ENCODE measurements around the gene TRAPPC5. TPM values are rescaled to one million over a fixed set of nuclear protein-coding genes. Genes with fewer than 3 reads are reported as not detected.

TRAPPC5 gene
- total and polyA plus RNA-seq, 2 experiments from 2014 or later = 78.3 to 252 TPM

DNA sequence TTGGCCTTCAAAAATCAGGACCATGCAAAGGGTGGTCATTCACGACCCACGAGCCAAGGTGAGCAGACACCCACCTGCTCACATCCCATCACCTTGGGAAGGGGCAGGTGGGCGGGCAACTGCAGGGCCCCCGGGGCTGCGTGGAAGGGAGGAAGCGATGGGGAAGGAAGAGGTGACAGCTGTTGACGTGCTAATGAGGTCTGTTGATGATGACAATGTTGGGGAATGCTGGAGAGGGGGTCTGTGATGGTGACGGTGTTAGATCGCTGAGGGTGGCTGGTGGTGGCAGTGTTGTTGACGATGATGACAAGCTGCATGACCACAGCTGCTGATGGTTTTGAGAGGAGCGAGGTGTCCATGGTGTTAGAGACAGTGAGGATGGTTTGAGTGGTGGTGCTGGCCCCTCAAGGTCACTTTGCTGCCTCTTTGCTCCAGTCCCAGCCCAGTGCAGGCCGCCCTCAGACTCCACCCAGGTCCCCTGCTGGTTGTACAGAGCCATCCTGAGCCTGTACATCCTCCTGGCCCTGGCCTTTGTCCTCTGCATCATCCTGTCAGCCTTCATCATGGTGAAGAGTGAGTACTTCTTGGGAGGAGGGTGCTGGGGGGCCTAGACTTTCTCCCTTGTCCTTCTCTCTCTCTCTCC, 2.8 kb upstream of the TRAPPC5 start:
- Histone ChIP-seq H3K79me2 (replicated peaks; ENCODE audit: insufficient read depth) (0 out of 2 replicates have a peak, but pooled peaks cover 3% of the 10 kb centered on the region), H3F3A (replicated peaks; ENCODE audit: low read depth) (0 out of 2 replicates have a peak, but pooled peaks cover 3% of the 10 kb centered on the region), H3K4me1 (ENCODE audit: insufficient read depth) (no peaks in the 10 kb centered on the region), H4K20me1 (replicated peaks; ENCODE audit: insufficient read depth) (peaks cover 3% of the 10 kb centered on the region; the same call in 1 of the 2 replicates), H3K9me2 (ENCODE audit: insufficient read depth) (no peaks in the 10 kb centered on the region), H3K27me3 (ENCODE audit: insufficient read depth) (peaks cover 10% of the 10 kb centered on the region; the same call in 1 of the 2 replicates), H2AFZ (no peak overlapping the region), H3K4me2 (no peak overlapping the region), H3K4me3 (no peak overlapping the region), H3K27ac (ENCODE audit: low read depth) (no peak overlapping the region), H3K36me3 (ENCODE audit: insufficient read depth) (no peaks in the 10 kb centered on the region; the same call in 1 of the 2 replicates)
- TF ChIP-seq JUNB (IDR thresholded peaks at IDR 0.05; ENCODE audit: unreplicated experiment) (no peak), NANOG (IDR thresholded peaks at IDR 0.05; ENCODE audit: borderline replicate concordance) (no peak), ZNF114 (CRISPR knock-in tag; IDR thresholded peaks at IDR 0.05) (no peak), CREB1 (CRISPR knock-in tag; IDR thresholded peaks at IDR 0.05; ENCODE audit: low read depth) (no peak), EZH2 (IDR thresholded peaks at IDR 0.05; ENCODE audit: low read depth, unreplicated experiment) (no peak), EZH2phosphoT487 (IDR thresholded peaks at IDR 0.05; ENCODE audit: unreplicated experiment) (no peak), POLR2AphosphoS5 (IDR thresholded peaks at IDR 0.05; ENCODE audit: low read depth) (no peak), ZNF331 (CRISPR knock-in tag; IDR thresholded peaks at IDR 0.05; ENCODE audit: low read depth) (no peak), STAT1 (IDR thresholded peaks at IDR 0.05; ENCODE audit: unreplicated experiment) (no peak)
- TF ChIP-seq, protein P1, sequence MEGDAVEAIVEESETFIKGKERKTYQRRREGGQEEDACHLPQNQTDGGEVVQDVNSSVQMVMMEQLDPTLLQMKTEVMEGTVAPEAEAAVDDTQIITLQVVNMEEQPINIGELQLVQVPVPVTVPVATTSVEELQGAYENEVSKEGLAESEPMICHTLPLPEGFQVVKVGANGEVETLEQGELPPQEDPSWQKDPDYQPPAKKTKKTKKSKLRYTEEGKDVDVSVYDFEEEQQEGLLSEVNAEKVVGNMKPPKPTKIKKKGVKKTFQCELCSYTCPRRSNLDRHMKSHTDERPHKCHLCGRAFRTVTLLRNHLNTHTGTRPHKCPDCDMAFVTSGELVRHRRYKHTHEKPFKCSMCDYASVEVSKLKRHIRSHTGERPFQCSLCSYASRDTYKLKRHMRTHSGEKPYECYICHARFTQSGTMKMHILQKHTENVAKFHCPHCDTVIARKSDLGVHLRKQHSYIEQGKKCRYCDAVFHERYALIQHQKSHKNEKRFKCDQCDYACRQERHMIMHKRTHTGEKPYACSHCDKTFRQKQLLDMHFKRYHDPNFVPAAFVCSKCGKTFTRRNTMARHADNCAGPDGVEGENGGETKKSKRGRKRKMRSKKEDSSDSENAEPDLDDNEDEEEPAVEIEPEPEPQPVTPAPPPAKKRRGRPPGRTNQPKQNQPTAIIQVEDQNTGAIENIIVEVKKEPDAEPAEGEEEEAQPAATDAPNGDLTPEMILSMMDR (conservative IDR thresholded peaks at IDR 0.05; ENCODE audit: low read depth in 2 of 2) = no peak
- TF ChIP-seq, protein P2, sequence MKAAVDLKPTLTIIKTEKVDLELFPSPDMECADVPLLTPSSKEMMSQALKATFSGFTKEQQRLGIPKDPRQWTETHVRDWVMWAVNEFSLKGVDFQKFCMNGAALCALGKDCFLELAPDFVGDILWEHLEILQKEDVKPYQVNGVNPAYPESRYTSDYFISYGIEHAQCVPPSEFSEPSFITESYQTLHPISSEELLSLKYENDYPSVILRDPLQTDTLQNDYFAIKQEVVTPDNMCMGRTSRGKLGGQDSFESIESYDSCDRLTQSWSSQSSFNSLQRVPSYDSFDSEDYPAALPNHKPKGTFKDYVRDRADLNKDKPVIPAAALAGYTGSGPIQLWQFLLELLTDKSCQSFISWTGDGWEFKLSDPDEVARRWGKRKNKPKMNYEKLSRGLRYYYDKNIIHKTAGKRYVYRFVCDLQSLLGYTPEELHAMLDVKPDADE (IDR thresholded peaks at IDR 0.05) = no peak
- TF ChIP-seq, protein P3, sequence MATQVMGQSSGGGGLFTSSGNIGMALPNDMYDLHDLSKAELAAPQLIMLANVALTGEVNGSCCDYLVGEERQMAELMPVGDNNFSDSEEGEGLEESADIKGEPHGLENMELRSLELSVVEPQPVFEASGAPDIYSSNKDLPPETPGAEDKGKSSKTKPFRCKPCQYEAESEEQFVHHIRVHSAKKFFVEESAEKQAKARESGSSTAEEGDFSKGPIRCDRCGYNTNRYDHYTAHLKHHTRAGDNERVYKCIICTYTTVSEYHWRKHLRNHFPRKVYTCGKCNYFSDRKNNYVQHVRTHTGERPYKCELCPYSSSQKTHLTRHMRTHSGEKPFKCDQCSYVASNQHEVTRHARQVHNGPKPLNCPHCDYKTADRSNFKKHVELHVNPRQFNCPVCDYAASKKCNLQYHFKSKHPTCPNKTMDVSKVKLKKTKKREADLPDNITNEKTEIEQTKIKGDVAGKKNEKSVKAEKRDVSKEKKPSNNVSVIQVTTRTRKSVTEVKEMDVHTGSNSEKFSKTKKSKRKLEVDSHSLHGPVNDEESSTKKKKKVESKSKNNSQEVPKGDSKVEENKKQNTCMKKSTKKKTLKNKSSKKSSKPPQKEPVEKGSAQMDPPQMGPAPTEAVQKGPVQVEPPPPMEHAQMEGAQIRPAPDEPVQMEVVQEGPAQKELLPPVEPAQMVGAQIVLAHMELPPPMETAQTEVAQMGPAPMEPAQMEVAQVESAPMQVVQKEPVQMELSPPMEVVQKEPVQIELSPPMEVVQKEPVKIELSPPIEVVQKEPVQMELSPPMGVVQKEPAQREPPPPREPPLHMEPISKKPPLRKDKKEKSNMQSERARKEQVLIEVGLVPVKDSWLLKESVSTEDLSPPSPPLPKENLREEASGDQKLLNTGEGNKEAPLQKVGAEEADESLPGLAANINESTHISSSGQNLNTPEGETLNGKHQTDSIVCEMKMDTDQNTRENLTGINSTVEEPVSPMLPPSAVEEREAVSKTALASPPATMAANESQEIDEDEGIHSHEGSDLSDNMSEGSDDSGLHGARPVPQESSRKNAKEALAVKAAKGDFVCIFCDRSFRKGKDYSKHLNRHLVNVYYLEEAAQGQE (IDR thresholded peaks at IDR 0.05; ENCODE audit: unreplicated experiment) = no peak
- TF ChIP-seq, protein P4, sequence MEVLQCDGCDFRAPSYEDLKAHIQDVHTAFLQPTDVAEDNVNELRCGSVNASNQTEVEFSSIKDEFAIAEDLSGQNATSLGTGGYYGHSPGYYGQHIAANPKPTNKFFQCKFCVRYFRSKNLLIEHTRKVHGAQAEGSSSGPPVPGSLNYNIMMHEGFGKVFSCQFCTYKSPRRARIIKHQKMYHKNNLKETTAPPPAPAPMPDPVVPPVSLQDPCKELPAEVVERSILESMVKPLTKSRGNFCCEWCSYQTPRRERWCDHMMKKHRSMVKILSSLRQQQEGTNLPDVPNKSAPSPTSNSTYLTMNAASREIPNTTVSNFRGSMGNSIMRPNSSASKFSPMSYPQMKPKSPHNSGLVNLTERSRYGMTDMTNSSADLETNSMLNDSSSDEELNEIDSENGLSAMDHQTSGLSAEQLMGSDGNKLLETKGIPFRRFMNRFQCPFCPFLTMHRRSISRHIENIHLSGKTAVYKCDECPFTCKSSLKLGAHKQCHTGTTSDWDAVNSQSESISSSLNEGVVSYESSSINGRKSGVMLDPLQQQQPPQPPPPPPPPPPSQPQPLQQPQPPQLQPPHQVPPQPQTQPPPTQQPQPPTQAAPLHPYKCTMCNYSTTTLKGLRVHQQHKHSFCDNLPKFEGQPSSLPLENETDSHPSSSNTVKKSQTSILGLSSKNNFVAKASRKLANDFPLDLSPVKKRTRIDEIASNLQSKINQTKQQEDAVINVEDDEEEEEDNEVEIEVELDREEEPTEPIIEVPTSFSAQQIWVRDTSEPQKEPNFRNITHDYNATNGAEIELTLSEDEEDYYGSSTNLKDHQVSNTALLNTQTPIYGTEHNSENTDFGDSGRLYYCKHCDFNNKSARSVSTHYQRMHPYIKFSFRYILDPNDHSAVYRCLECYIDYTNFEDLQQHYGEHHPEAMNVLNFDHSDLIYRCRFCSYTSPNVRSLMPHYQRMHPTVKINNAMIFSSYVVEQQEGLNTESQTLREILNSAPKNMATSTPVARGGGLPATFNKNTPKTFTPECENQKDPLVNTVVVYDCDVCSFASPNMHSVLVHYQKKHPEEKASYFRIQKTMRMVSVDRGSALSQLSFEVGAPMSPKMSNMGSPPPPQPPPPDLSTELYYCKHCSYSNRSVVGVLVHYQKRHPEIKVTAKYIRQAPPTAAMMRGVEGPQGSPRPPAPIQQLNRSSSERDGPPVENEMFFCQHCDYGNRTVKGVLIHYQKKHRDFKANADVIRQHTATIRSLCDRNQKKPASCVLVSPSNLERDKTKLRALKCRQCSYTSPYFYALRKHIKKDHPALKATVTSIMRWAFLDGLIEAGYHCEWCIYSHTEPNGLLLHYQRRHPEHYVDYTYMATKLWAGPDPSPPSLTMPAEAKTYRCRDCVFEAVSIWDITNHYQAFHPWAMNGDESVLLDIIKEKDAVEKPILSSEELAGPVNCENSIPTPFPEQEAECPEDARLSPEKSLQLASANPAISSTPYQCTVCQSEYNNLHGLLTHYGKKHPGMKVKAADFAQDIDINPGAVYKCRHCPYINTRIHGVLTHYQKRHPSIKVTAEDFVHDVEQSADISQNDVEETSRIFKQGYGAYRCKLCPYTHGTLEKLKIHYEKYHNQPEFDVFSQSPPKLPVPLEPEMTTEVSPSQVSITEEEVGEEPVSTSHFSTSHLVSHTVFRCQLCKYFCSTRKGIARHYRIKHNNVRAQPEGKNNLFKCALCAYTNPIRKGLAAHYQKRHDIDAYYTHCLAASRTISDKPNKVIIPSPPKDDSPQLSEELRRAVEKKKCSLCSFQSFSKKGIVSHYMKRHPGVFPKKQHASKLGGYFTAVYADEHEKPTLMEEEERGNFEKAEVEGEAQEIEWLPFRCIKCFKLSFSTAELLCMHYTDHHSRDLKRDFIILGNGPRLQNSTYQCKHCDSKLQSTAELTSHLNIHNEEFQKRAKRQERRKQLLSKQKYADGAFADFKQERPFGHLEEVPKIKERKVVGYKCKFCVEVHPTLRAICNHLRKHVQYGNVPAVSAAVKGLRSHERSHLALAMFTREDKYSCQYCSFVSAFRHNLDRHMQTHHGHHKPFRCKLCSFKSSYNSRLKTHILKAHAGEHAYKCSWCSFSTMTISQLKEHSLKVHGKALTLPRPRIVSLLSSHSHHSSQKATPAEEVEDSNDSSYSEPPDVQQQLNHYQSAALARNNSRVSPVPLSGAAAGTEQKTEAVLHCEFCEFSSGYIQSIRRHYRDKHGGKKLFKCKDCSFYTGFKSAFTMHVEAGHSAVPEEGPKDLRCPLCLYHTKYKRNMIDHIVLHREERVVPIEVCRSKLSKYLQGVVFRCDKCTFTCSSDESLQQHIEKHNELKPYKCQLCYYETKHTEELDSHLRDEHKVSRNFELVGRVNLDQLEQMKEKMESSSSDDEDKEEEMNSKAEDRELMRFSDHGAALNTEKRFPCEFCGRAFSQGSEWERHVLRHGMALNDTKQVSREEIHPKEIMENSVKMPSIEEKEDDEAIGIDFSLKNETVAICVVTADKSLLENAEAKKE (CRISPR knock-in tag; IDR thresholded peaks at IDR 0.05) = no peak
- Mint-ChIP-seq H3K4me3 (no peak overlapping the region), H3K36me3 (ENCODE audit: low read depth) (peaks cover 8% of the 10 kb centered on the region), H3K4me1 (peaks cover 4% of the 10 kb centered on the region; the same call in 1 of the 3 replicates), H3K9me3 (peaks cover 6% of the 10 kb centered on the region), H3K27ac (no peak overlapping the region), H3K27me3 (ENCODE audit: insufficient read depth, low read depth, poor library complexity) (peaks cover 26% of the 10 kb centered on the region)
- ATAC-seq (no peak), DNase-seq (ENCODE audit: low spot score) (no peak)
